ENCODE results near the gene RITA1.

DNA sequence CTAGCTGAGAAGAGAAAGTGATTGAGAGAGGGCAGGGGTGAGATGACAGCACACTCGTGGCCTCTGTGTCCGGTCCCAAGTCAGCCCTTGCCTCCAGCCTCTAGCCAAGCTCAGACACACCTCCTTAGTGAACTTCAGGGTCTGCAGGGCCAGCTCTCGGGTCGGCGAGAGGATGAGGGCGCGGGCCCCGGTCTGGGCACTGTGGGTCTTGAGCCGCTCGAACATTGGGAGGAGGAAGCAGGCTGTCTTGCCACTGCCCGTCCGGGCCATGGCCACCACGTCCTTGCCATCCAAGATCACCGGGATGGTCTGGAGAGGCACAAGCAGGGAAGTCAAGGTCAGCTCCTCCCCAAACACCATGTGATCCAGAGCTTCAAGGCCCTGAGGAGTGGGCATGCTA lies 6.5 kb upstream of the RITA1 start:
- TF ChIP-seq, protein P1, sequence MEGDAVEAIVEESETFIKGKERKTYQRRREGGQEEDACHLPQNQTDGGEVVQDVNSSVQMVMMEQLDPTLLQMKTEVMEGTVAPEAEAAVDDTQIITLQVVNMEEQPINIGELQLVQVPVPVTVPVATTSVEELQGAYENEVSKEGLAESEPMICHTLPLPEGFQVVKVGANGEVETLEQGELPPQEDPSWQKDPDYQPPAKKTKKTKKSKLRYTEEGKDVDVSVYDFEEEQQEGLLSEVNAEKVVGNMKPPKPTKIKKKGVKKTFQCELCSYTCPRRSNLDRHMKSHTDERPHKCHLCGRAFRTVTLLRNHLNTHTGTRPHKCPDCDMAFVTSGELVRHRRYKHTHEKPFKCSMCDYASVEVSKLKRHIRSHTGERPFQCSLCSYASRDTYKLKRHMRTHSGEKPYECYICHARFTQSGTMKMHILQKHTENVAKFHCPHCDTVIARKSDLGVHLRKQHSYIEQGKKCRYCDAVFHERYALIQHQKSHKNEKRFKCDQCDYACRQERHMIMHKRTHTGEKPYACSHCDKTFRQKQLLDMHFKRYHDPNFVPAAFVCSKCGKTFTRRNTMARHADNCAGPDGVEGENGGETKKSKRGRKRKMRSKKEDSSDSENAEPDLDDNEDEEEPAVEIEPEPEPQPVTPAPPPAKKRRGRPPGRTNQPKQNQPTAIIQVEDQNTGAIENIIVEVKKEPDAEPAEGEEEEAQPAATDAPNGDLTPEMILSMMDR (IDR thresholded peaks at IDR 0.05) = no peak
- TF ChIP-seq POLR2A (IDR thresholded peaks at IDR 0.05) = no peak

All from adrenal gland (tissue), 5 donors.